IMR-90 (cell line): Measurements from ENCODE around the gene LLGL2. TPM values are rescaled to one million over a fixed set of nuclear protein-coding genes. Genes with fewer than 3 reads are reported as not detected.

Source experiments
- ATAC-seq: fragments of 200-7000 bp; cut with Tn5 transposase; 2 replicates; pipeline ENCODE4 v1.9.1; 2020; ENCODE audit warnings: low read depth, mild to moderate bottlenecking, moderate library complexity
- BruUV-seq: library from RNA; stranded (reverse); fragments of 400-500 nt; replicated peaks from 2 replicates; lab custom pipeline; 2021; lab: Mats Ljungman, UMichigan
- CTCF ChIA-PET: fragments of 300-600 bp; formaldehyde crosslinking; extraction: SDS; loops from one replicate; lab custom pipeline; 2021; ENCODE audit warnings: antibody characterized with exemption; lab: Yijun Ruan, JAX
- POLR2A ChIA-PET: fragments of 300-600 bp; sonication (Branson Sonifier 250); formaldehyde crosslinking; loops from one replicate; lab custom pipeline; 2022; ENCODE audit warnings: antibody characterized with exemption; ENCODE audit not compliant: unreplicated experiment; lab: Charles Lee
- DNase-seq: peaks from one replicate; pipeline ENCODE4 v3.0.0; 2013
- H2AFZ ChIP-seq: replicated peaks from 2 replicates; pipeline ENCODE3; 2013; ENCODE audit warnings: low read length, mild to moderate bottlenecking; ENCODE audit not compliant: poor library complexity
- H2AK5ac ChIP-seq: 2 replicates; pipeline ENCODE4 v1.6.1; 2013; ENCODE audit warnings: low read depth, low read length, inconsistent platforms
- H2AK9ac ChIP-seq: replicated peaks from 2 replicates; pipeline ENCODE3; 2013; ENCODE audit warnings: mild to moderate bottlenecking, low read depth, low read length, moderate library complexity; ENCODE audit not compliant: poor library complexity
- H2BK120ac ChIP-seq: 2 replicates; pipeline ENCODE4 v1.6.1; 2013; ENCODE audit warnings: low read depth, low read length, inconsistent platforms
- H2BK15ac ChIP-seq: 3 replicates; pipeline ENCODE4 v1.6.1; 2013; ENCODE audit warnings: low read depth, low read length, inconsistent platforms
- H2BK20ac ChIP-seq: 2 replicates; pipeline ENCODE4 v1.6.1; 2013; ENCODE audit warnings: low read depth, mild to moderate bottlenecking, inconsistent platforms, low read length, moderate library complexity
- H2BK5ac ChIP-seq: 2 replicates; pipeline ENCODE4 v1.6.1; 2013; ENCODE audit warnings: mild to moderate bottlenecking, low read depth, low read length, inconsistent platforms; ENCODE audit not compliant: poor library complexity, severe bottlenecking
- H3K14ac ChIP-seq: replicated peaks from 2 replicates; pipeline ENCODE4 v1.6.1; 2013; ENCODE audit warnings: low read depth, low read length, inconsistent platforms
- H3K18ac ChIP-seq: 2 replicates; pipeline ENCODE4 v1.6.1; 2013; ENCODE audit warnings: low read depth, low read length, control low read depth
- H3K23ac ChIP-seq: 2 replicates; pipeline ENCODE4 v1.6.1; 2013; ENCODE audit warnings: low read depth, low read length, inconsistent platforms
- H3K27ac ChIP-seq: 2 replicates; pipeline ENCODE4 v1.5.1; 2013; ENCODE audit warnings: mild to moderate bottlenecking, control low read depth, low read length; ENCODE audit not compliant: insufficient read depth
- H3K27me3 ChIP-seq: 2 replicates; pipeline ENCODE4 v1.6.1; 2013; ENCODE audit warnings: low read length; ENCODE audit not compliant: control insufficient read depth, insufficient read depth
- H3K36me3 ChIP-seq: 2 replicates; pipeline ENCODE4 v1.6.1; 2013; ENCODE audit warnings: low read length, mixed read lengths; ENCODE audit not compliant: control insufficient read depth, insufficient read depth
- H3K4ac ChIP-seq: 2 replicates; pipeline ENCODE4 v1.6.1; 2013; ENCODE audit warnings: low read depth, low read length, inconsistent platforms
- H3K4me1 ChIP-seq: 2 replicates; pipeline ENCODE4 v1.6.1; 2013; ENCODE audit warnings: low read length, mixed read lengths; ENCODE audit not compliant: control insufficient read depth, insufficient read depth
- H3K4me2 ChIP-seq: 2 replicates; pipeline ENCODE4 v1.6.1; 2013; ENCODE audit warnings: low read depth, mild to moderate bottlenecking, control low read depth, low read length, moderate library complexity
- H3K4me3 ChIP-seq: 2 replicates; pipeline ENCODE4 v1.5.1; 2013; ENCODE audit warnings: low read depth, mild to moderate bottlenecking, control low read depth, low read length, moderate library complexity; ENCODE audit not compliant: insufficient read depth
- H3K56ac ChIP-seq: 2 replicates; pipeline ENCODE4 v1.6.1; 2013; ENCODE audit warnings: low read length, inconsistent platforms; ENCODE audit not compliant: insufficient read depth; ENCODE audit errors: extremely low read depth
- H3K79me1 ChIP-seq, 2 experiments: 2 replicates each; pipeline ENCODE4 v1.6.1; 2013; ENCODE audit warnings: low read length in 2 of 2, inconsistent platforms in 1 of 2, low read depth in 1 of 2
- H3K9ac ChIP-seq: 2 replicates; pipeline ENCODE4 v1.6.1; 2013; ENCODE audit warnings: low read depth, low read length, control low read depth
- H3K9me1 ChIP-seq: 2 replicates; pipeline ENCODE4 v1.6.1; 2013; ENCODE audit warnings: low read length, inconsistent platforms; ENCODE audit not compliant: insufficient read depth
- H3K9me3 ChIP-seq: 2 replicates; pipeline ENCODE4 v1.6.1; 2013; ENCODE audit warnings: low read length; ENCODE audit not compliant: control insufficient read depth, insufficient read depth
- H4K20me1 ChIP-seq: 2 replicates; pipeline ENCODE4 v1.6.1; 2013; ENCODE audit warnings: low read length, inconsistent platforms; ENCODE audit not compliant: insufficient read depth
- H4K5ac ChIP-seq: 2 replicates; pipeline ENCODE4 v1.6.1; 2013; ENCODE audit warnings: mild to moderate bottlenecking, low read depth, low read length, control low read depth
- H4K8ac ChIP-seq, 2 experiments: 2 replicates each; pipeline ENCODE4 v1.6.1; 2013; ENCODE audit warnings: low read depth in 2 of 2, low read length in 2 of 2, control low read depth in 1 of 2, inconsistent platforms in 1 of 2
- H4K91ac ChIP-seq: 2 replicates; pipeline ENCODE4 v1.6.1; 2013; ENCODE audit warnings: low read depth, low read length, inconsistent platforms; ENCODE audit not compliant: insufficient read depth
- WGBS, 2 experiments: methylation state at CpG; one replicate each; pipeline versions ENCODE4 v1.1.5 to v1.1.7; 2013; ENCODE audit warnings: missing lambda C conversion rate in 2 of 2; ENCODE audit not compliant: insufficient read length in 1 of 2; ENCODE audit errors: extremely low coverage in 2 of 2; 5-methylcytosine and 5-hydroxymethylcytosine counted together
- dilution Hi-C: fragments of 300-500 bp; cut with HindIII; formaldehyde crosslinking; loops from one replicate; pipeline ENCODE4 v1.14.3; 2018; ENCODE audit warnings: low sequenced_read_pairs; ENCODE audit not compliant: unreplicated experiment
- in situ Hi-C: fragments of 300-500 bp; cut with MboI; formaldehyde crosslinking; loops from 3 replicates; pipeline ENCODE4 v1.14.3; 2019; ENCODE audit warnings: low sequenced_read_pairs, inconsistent platforms, mixed read lengths
- intact Hi-C: fragments of 100-400 bp; cut with micrococcal nuclease; formaldehyde crosslinking; loops from 2 replicates; pipeline ENCODE4 v1.10.0; 2022
- polyA plus RNA-seq, 3 experiments: library from polyadenylated mRNA; depleted of rRNA; stranded (reverse); fragments of >200 nt; gene quantifications; 2 replicates each; pipeline ENCODE4 v1.2.3, GENCODE V29; 2012; ENCODE audit warnings: low replicate concordance in 1 of 3
- total RNA-seq: library from RNA; depleted of rRNA; stranded (reverse); fragments of >200 nt; gene quantifications from 2 replicates; pipeline ENCODE4 v1.2.3, GENCODE V29; 2012
- TF ChIP-seq, protein P1 (sequence below): fragments of 150-350 bp; IDR thresholded peaks from 2 replicates; pipeline ENCODE4 v1.6.1; 2017; ENCODE audit warnings: mild to moderate bottlenecking, antibody characterized with exemption, low read length, low read depth

The LLGL2 gene
- total and polyA plus RNA-seq, 2 of the 4 experiments (the other 2 are of a cell fraction) = 0.54 to 0.72 TPM

- no peak overlapping the region for H4K8ac ChIP-seq
- no TSS peak for BruUV-seq
- dilution Hi-C loops (no loop called here), intact Hi-C loops (no loop called here), in situ Hi-C loops (no loop called here)
- TF ChIP-seq, protein P1, sequence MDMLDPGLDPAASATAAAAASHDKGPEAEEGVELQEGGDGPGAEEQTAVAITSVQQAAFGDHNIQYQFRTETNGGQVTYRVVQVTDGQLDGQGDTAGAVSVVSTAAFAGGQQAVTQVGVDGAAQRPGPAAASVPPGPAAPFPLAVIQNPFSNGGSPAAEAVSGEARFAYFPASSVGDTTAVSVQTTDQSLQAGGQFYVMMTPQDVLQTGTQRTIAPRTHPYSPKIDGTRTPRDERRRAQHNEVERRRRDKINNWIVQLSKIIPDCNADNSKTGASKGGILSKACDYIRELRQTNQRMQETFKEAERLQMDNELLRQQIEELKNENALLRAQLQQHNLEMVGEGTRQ = no peak
- ChIA-PET POLR2A (no interaction called here), CTCF (interaction anchor here (0.7 kb wide), 1 partner anchor 47 kb away, joined by 3 read pairs; no protein-coding TSS in a partner anchor)
- peaks cover 28% of the 10 kb centered on the region for H3K36me3 ChIP-seq
- no peak overlapping the region for H2BK120ac ChIP-seq
- H2AK9ac ChIP-seq = no peak overlapping the region
- DNase-seq = no peak
- H2AFZ ChIP-seq = no peak overlapping the region
- H2BK5ac ChIP-seq = no peak overlapping the region
- H3K56ac ChIP-seq = no peak overlapping the region
- peaks cover 0 to 7% of the 10 kb centered on the region in 2 experiments; a peak in 2 of 4 replicates for H3K79me1 ChIP-seq
- no peaks in the 10 kb centered on the region for H3K4me1 ChIP-seq
- no peak overlapping the region for H4K5ac ChIP-seq
- H3K27ac ChIP-seq = no peak overlapping the region
- no peak overlapping the region for H3K4ac ChIP-seq
- ATAC-seq = no peak
- H3K4me3 ChIP-seq = no peak overlapping the region
- H3K4me2 ChIP-seq = no peak overlapping the region
- H2AK5ac ChIP-seq = no peak overlapping the region
- no peak overlapping the region for H3K23ac ChIP-seq
- no peaks in the 10 kb centered on the region for H3K27me3 ChIP-seq
- H3K14ac ChIP-seq = no peak overlapping the region
- H3K18ac ChIP-seq = no peak overlapping the region
- no peak overlapping the region for H2BK20ac ChIP-seq
- H3K9me3 ChIP-seq = no peaks in the 10 kb centered on the region
- no peaks in the 10 kb centered on the region; the same call in none of the 2 replicates for H3K9me1 ChIP-seq
- WGBS, 2 experiments = 83% methylated on average over 6 of the region's 14 CpGs; no CpG with 5 or more reads in 1 of the 2 experiments
- no peak overlapping the region for H3K9ac ChIP-seq
- H2BK15ac ChIP-seq = no peak overlapping the region
- H4K91ac ChIP-seq = no peak overlapping the region
- H4K20me1 ChIP-seq = no peaks in the 10 kb centered on the region; the same call in 1 of the 2 replicates
These were observed 36.0 kb upstream of the LLGL2 start for GRCh38 chr17:75489511-75489955.
